Prostate gland (tissue), 2 donors: ENCODE data around the gene RABGAP1L. TPM values are rescaled to one million over a fixed set of nuclear protein-coding genes. Genes with fewer than 3 reads are reported as not detected.
"Not testable (repeated sequence)": the region's sequence is repeated elsewhere in the genome, so short reads cannot be mapped to it uniquely, and the experiment has no call there.

Source experiments
- DNase-seq: peaks from one replicate; pipeline ENCODE4 v3.0.0-alpha.2; 2019; ENCODE audit warnings: low spot score
- H3K27ac ChIP-seq, 2 donors: fragments of 200-600 bp; sonication (generic); 2 replicates each; pipeline ENCODE4 v1.5.1; 2017 to 2019
- H3K27me3 ChIP-seq: fragments of 200-600 bp; sonication (generic); replicated peaks from 2 replicates; pipeline ENCODE4 v1.5.1; 2019; ENCODE audit not compliant: insufficient read depth
- H3K36me3 ChIP-seq, 2 donors: fragments of 200-600 bp; sonication (generic); 1 replicate in 1 of 2; 2 replicates in 1 of 2; pipeline versions ENCODE4 v1.5.1 to v1.8.1; 2017 to 2019
- H3K4me1 ChIP-seq: fragments of 200-600 bp; sonication (generic); replicated peaks from 2 replicates; pipeline ENCODE4 v1.5.1; 2019
- H3K4me3 ChIP-seq, 2 donors: fragments of 200-600 bp; sonication (generic); 2 replicates each; pipeline ENCODE4 v1.5.1; 2017 to 2019
- H3K9me3 ChIP-seq: fragments of 200-600 bp; sonication (generic); 2 replicates; pipeline ENCODE4 v1.5.1; 2017
- CTCF ChIP-seq, 4 experiments: fragments of 200-600 bp in 2 of 4; fragments of 450-650 bp in 2 of 4; sonication (generic) in 2 of 4; IDR thresholded peaks; 1 replicate in 3 of 4; 2 replicates in 1 of 4; pipeline ENCODE4 v1.5.1; 2016 to 2019; ENCODE audit warnings: antibody characterized with exemption in 4 of 4, mild to moderate bottlenecking in 2 of 4, moderate library complexity in 2 of 4
- POLR2A ChIP-seq: fragments of 450-650 bp; IDR thresholded peaks from one replicate; pipeline ENCODE4 v1.6.1; 2016; ENCODE audit warnings: antibody characterized with exemption, mild to moderate bottlenecking
- POLR2AphosphoS5 ChIP-seq: sonication (generic); formaldehyde crosslinking; IDR thresholded peaks from one replicate; pipeline ENCODE4 v1.6.1; 2017; ENCODE audit warnings: antibody characterized with exemption
- WGBS: methylation state at CpG from one replicate; pipeline ENCODE4 v1.1.5; 2018; 5-methylcytosine and 5-hydroxymethylcytosine counted together
- intact Hi-C: fragments of 100-400 bp; cut with DNase I; formaldehyde crosslinking; loops from one replicate; pipeline ENCODE4 v1.14.2; 2022
- total RNA-seq, 2 donors: library from RNA; depleted of rRNA; stranded (reverse); fragments of >200 nt; gene quantifications; one replicate each; pipeline ENCODE4 v1.1.0, GENCODE V29; 2016

The RABGAP1L gene
- total RNA-seq, 2 donors from 2014 or later, result 32.3 to 41.5 TPM

GRCh38 chr1:174167265-174167803, 8.0 kb downstream of the RABGAP1L start:
- intact Hi-C loops, result no loop called here
- Histone ChIP-seq H3K4me1 (no peaks in the 10 kb centered on the region), H3K36me3 (no peaks in the 10 kb centered on the region), H3K27me3 (no peaks in the 10 kb centered on the region), H3K4me3 (no peak overlapping the region), H3K27ac (no peak overlapping the region), H3K9me3 (no peaks in the 10 kb centered on the region)
- WGBS, result 93% methylated on average over 2 of the region's 2 CpGs
- DNase-seq, result no peak
- TF ChIP-seq POLR2A, result no peak
- TF ChIP-seq POLR2AphosphoS5, result no peak
- no peak for TF ChIP-seq CTCF (IDR thresholded peaks at IDR 0.05)

- 81% methylated on average over 3 of the region's 3 CpGs for WGBS
- Histone ChIP-seq H3K4me3 (no peak overlapping the region), H3K27ac (no peak overlapping the region), H3K9me3 (no peaks in the 10 kb centered on the region), H3K27me3 (no peaks in the 10 kb centered on the region), H3K4me1 (no peaks in the 10 kb centered on the region), H3K36me3 (no peaks in the 10 kb centered on the region)
- TF ChIP-seq POLR2A (no peak), CTCF (IDR thresholded peaks at IDR 0.05) (no peak), POLR2AphosphoS5 (no peak)
- intact Hi-C loops, result no loop called here
- DNase-seq, result no peak
These were observed 10.0 kb downstream of the RABGAP1L start for GRCh38 chr1:174169342-174169741.

GRCh38 chr1:174171073-174171472, 11.8 kb downstream of the RABGAP1L start:
- H3K4me3 ChIP-seq, result no peak overlapping the region
- no peaks in the 10 kb centered on the region for H3K4me1 ChIP-seq
- WGBS, result 98% methylated on average over 1 of the region's 1 CpG
- no peaks in the 10 kb centered on the region for H3K36me3 ChIP-seq
- no peak for TF ChIP-seq POLR2AphosphoS5
- no peak for TF ChIP-seq CTCF (IDR thresholded peaks at IDR 0.05)
- TF ChIP-seq POLR2A, result no peak
- no peaks in the 10 kb centered on the region for H3K27me3 ChIP-seq
- no peak overlapping the region for H3K27ac ChIP-seq
- intact Hi-C loops, result no loop called here
- DNase-seq, result no peak
- H3K9me3 ChIP-seq, result no peaks in the 10 kb centered on the region

GRCh38 chr1:174174461-174175329, 15.4 kb downstream of the RABGAP1L start:
- Histone ChIP-seq H3K4me1 (no peaks in the 10 kb centered on the region), H3K36me3 (no peaks in the 10 kb centered on the region), H3K27ac (no peak overlapping the region), H3K4me3 (no peak overlapping the region), H3K9me3 (no peaks in the 10 kb centered on the region), H3K27me3 (no peaks in the 10 kb centered on the region)
- intact Hi-C loops, result no loop called here
- WGBS, result 92% methylated on average over 6 of the region's 6 CpGs
- no peak for TF ChIP-seq CTCF (IDR thresholded peaks at IDR 0.05)
- TF ChIP-seq POLR2A, result no peak
- no peak for TF ChIP-seq POLR2AphosphoS5
- DNase-seq, result no peak

GRCh38 chr1:174178459-174178858, 19.1 kb downstream of the RABGAP1L start:
- H3K4me1 ChIP-seq, H3K9me3 ChIP-seq, H3K4me3 ChIP-seq, H3K36me3 ChIP-seq, H3K27me3 ChIP-seq, DNase-seq, H3K27ac ChIP-seq, intact Hi-C loops: not testable (repeated sequence)
- 70% methylated on average over 2 of the region's 2 CpGs for WGBS
